OCI-LY7 (cell line): Measurements from ENCODE around the gene STOM. TPM values are rescaled to one million over a fixed set of nuclear protein-coding genes. Genes with fewer than 3 reads are reported as not detected.

ENCODE experiments used
- Bru-seq: library from RNA; stranded (reverse); fragments of 400-500 nt; gene quantifications from one replicate; lab custom pipeline; 2021; lab: Mats Ljungman, UMichigan
- BruChase-seq, 2 experiments: library from RNA; stranded (reverse); fragments of 400-500 nt; gene quantifications; one replicate each; lab custom pipeline; 2021; lab: Mats Ljungman, UMichigan
- BruUV-seq: library from RNA; stranded (reverse); fragments of 400-500 nt; replicated peaks from 2 replicates; lab custom pipeline; 2021; lab: Mats Ljungman, UMichigan
- CTCF ChIA-PET: fragments of 300-600 bp; sonication (Branson Sonifier 250); formaldehyde crosslinking; loops from one replicate; lab custom pipeline; 2022; ENCODE audit warnings: antibody characterized with exemption; ENCODE audit not compliant: unreplicated experiment; lab: Charles Lee
- POLR2A ChIA-PET: fragments of 300-600 bp; sonication (Branson Sonifier 250); formaldehyde crosslinking; loops from one replicate; lab custom pipeline; 2022; ENCODE audit warnings: antibody characterized with exemption; lab: Charles Lee
- DNase-seq: peaks from one replicate; pipeline ENCODE4 v3.0.0-alpha.2; 2015; ENCODE audit warnings: low spot score
- H2AFZ ChIP-seq: fragments of 200-600 bp; sonication (generic), shearing (Covaris generic); 2 replicates; pipeline ENCODE4 v1.6.1; 2014; ENCODE audit warnings: mild to moderate bottlenecking, antibody characterized with exemption, low read length, moderate library complexity
- H3K27ac ChIP-seq: fragments of 200-600 bp; sonication (generic); 2 replicates; pipeline ENCODE4 v1.5.1; 2014; ENCODE audit warnings: mixed run types, low read depth, mild to moderate bottlenecking, moderate library complexity, low read length, inconsistent platforms; ENCODE audit not compliant: poor library complexity, severe bottlenecking
- H3K36me3 ChIP-seq: fragments of 200-600 bp; sonication (generic); 2 replicates; pipeline ENCODE4 v1.6.1; 2014; ENCODE audit warnings: mild to moderate bottlenecking, antibody characterized with exemption, low read length, moderate library complexity, mixed read lengths; ENCODE audit not compliant: insufficient read depth
- H3K4me1 ChIP-seq: fragments of 200-600 bp; sonication (generic); 2 replicates; pipeline ENCODE4 v1.5.1; 2014; ENCODE audit warnings: mild to moderate bottlenecking, low read length; ENCODE audit not compliant: insufficient read depth, poor library complexity, severe bottlenecking
- H3K4me2 ChIP-seq: fragments of 200-600 bp; sonication (generic); 2 replicates; pipeline ENCODE4 v1.6.1; 2014; ENCODE audit warnings: mild to moderate bottlenecking, low read length
- H3K4me3 ChIP-seq: fragments of 200-600 bp; sonication (generic); 2 replicates; pipeline ENCODE4 v1.5.1; 2014; ENCODE audit warnings: mild to moderate bottlenecking, low read depth, low read length; ENCODE audit not compliant: poor library complexity, severe bottlenecking
- H3K79me2 ChIP-seq: fragments of 200-600 bp; sonication (generic); 2 replicates; pipeline ENCODE4 v1.6.1; 2016; ENCODE audit warnings: low read depth, mild to moderate bottlenecking, low read length, moderate library complexity, mixed read lengths; ENCODE audit not compliant: insufficient read depth
- H3K9me2 ChIP-seq: fragments of 200-600 bp; sonication (generic); 2 replicates; pipeline ENCODE4 v1.6.1; 2016; ENCODE audit warnings: mild to moderate bottlenecking, low read length, mixed read lengths; ENCODE audit not compliant: insufficient read depth
- H3K9me3 ChIP-seq: fragments of 200-600 bp; sonication (generic); 2 replicates; pipeline ENCODE4 v1.6.1; 2014; ENCODE audit warnings: mild to moderate bottlenecking, mixed run types, low read length, mixed read lengths
- H4K20me1 ChIP-seq: fragments of 200-600 bp; sonication (generic); 2 replicates; pipeline ENCODE4 v1.6.1; 2014; ENCODE audit warnings: mild to moderate bottlenecking, antibody characterized with exemption, low read length, moderate library complexity, mixed read lengths; ENCODE audit not compliant: insufficient read depth
- CTCF ChIP-seq: fragments of 200-600 bp; sonication (generic); conservative IDR thresholded peaks from 2 replicates; pipeline ENCODE4 v1.5.1; 2014; ENCODE audit warnings: mild to moderate bottlenecking, antibody characterized with exemption, low read length, moderate library complexity, mixed read lengths
- EZH2phosphoT487 ChIP-seq: fragments of 200-600 bp; sonication (generic); IDR thresholded peaks from 2 replicates; pipeline ENCODE4 v1.6.1; 2018; ENCODE audit warnings: low read depth, borderline replicate concordance, mild to moderate bottlenecking, mixed run types, antibody characterized with exemption, low read length, moderate library complexity, mixed read lengths
- intact Hi-C: fragments of 100-400 bp; cut with micrococcal nuclease; formaldehyde crosslinking; loops from one replicate; pipeline ENCODE4 v1.10.0; 2022; ENCODE audit not compliant: unreplicated experiment
- long read RNA-seq: library from polyadenylated mRNA; stranded (forward); transcript quantifications from one replicate; pipeline ENCODE4 v2.0.0, GENCODE V29; 2022
- total RNA-seq, 2 experiments: library from RNA; depleted of rRNA in 1 of 2; stranded (reverse); fragments of >200 nt in 1 of 2; shearing (Covaris generic) in 1 of 2; gene quantifications; 2 replicates each; pipeline ENCODE4 v1.2.3, GENCODE V29; 2014 to 2022

Gene STOM, protein sequence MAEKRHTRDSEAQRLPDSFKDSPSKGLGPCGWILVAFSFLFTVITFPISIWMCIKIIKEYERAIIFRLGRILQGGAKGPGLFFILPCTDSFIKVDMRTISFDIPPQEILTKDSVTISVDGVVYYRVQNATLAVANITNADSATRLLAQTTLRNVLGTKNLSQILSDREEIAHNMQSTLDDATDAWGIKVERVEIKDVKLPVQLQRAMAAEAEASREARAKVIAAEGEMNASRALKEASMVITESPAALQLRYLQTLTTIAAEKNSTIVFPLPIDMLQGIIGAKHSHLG
- total RNA-seq (2014; rRNA removed; shearing (Covaris generic)): 3.3 and 5.7 TPM in 2 replicates
- 7.3 and 8.1 TPM in 2 replicates for total RNA-seq (2022)
- percentile 47 among the genes with signal in this experiment for Bru-seq, nascent RNA
- percentile 39 among the genes with signal in this experiment for BruChase-seq, experiment 1, labeled RNA remaining after a 6-hour chase
- percentile 50 among the genes with signal in this experiment for BruChase-seq, experiment 2, labeled RNA remaining after a 2-hour chase
- long read RNA-seq, transcript STOM-201 (7 exons, 3,010 nt): major isoform, 15 of 19 reads
- long read RNA-seq, partial matches to known transcripts: 3 of 19 reads
- long read RNA-seq, other reads (novel, unspliced or antisense): 1 of 19 reads

DNA sequence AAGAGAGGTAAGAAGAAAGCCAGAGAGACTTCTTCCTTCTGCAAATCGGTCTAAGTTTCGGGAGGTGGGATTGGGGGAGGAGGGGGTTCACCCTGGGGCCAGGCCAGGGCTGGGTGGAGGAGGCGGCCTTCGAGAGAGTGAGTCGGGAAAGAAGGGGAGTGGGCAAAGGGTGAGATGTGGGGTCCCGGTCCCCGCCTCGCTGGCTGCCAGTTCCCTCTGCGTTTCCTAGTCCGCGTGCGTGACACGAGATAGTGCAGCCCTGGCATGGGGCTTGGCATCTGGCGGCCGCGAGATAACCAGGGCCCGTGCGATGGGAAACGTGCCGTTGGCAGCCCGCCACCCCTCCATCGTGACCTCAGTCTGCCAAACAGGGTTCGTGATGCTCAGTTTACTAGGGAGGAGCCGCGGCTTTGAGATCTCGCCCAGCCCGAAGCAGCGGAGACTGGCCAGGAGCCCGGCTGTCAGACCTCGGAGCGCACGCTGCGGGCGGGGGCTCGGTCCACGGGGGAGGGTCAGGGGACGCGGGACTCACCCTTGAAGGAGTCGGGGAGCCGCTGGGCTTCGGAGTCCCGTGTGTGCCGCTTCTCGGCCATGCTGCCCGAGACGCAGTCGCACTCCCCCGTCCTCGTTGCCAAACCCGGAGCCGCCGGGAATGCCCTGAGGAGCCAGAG, at the start of gene STOM:
Gene STOM, minus strand, starts transcription at position 656 of the 671 bp plus-strand sequence. Its CDS starts 63 bp downstream, at position 593.
- POLR2A ChIA-PET: interaction anchor here (0.5 kb wide), 1 partner anchor 12 kb away, joined by 3 read pairs; no protein-coding TSS in a partner anchor
- H3K4me3 ChIP-seq: peak within 1 kb of the TSS; percentile 83

DNA sequence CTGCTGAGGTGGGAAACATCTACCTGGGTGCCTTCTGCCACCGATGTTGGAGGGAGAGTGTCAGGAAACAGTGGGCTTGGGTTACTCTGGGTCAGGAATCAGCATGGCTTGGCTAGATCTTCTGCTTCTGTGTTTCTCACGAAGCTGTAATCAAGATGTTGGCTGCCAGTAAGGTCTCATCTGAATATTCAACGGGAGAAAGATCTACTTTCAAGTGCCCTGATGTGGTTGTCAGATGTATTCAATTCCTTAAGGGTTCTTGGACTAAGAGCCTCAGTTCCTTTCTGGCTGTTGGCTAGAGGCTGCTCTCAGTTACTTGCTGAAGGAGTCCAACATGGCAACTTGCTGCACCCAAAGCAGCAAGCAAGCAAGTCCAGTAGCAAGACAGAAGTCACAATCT, 41.9 kb upstream of the STOM start:
- BruUV-seq: no TSS peak
- CTCF ChIA-PET: interaction anchor here (1.3 kb wide), 1 partner anchor 94 kb away, joined by 4 read pairs; no protein-coding TSS in a partner anchor
- H3K4me2 ChIP-seq: no peak overlapping the region
- intact Hi-C loops: no loop called here
- H3K9me3 ChIP-seq: no peaks in the 10 kb centered on the region
- no peak overlapping the region for H2AFZ ChIP-seq
- no peak overlapping the region for H3K27ac ChIP-seq
- TF ChIP-seq EZH2phosphoT487: no peak
- TF ChIP-seq CTCF: no peak
- H3K4me3 ChIP-seq: no peak overlapping the region
- H3K79me2 ChIP-seq: no peaks in the 10 kb centered on the region
- POLR2A ChIA-PET: no interaction called here
- H3K4me1 ChIP-seq: no peaks in the 10 kb centered on the region
- no peak for DNase-seq
- no peaks in the 10 kb centered on the region for H4K20me1 ChIP-seq
- no peaks in the 10 kb centered on the region for H3K36me3 ChIP-seq
- H3K9me2 ChIP-seq: no peaks in the 10 kb centered on the region

More for the DNA sequence above, at the start of gene STOM:
- H3K27ac ChIP-seq: no peak within 1 kb of the TSS
- no peaks in the 10 kb centered on the region for H3K79me2 ChIP-seq
- peak within 1 kb of the TSS; percentile 93 for H2AFZ ChIP-seq
- no peaks in the 10 kb centered on the region for H3K9me3 ChIP-seq
- no peak for DNase-seq
- no peaks in the 10 kb centered on the region for H3K9me2 ChIP-seq
- no peaks in the 10 kb centered on the region for H3K36me3 ChIP-seq
- H4K20me1 ChIP-seq: no peaks in the 10 kb centered on the region
- TF ChIP-seq CTCF (no peak), EZH2phosphoT487 (no peak)
- no TSS peak for BruUV-seq
- intact Hi-C loops: no loop called here
- peaks cover 15% of the 10 kb centered on the region for H3K4me1 ChIP-seq
- H3K4me2 ChIP-seq: peak within 1 kb of the TSS; percentile 87
- CTCF ChIA-PET: no interaction called here
